IPS-18a (cell line): ENCODE data around the gene ARHGAP19.

Experiments used
- H3K27ac ChIP-seq: one replicate; pipeline ENCODE4 v1.5.1; 2013; ENCODE audit warnings: low read length
- H3K27me3 ChIP-seq: one replicate; pipeline ENCODE4 v1.6.1; 2013; ENCODE audit warnings: mild to moderate bottlenecking, low read length; ENCODE audit not compliant: control insufficient read depth, insufficient read depth
- H3K36me3 ChIP-seq: one replicate; pipeline ENCODE4 v1.6.1; 2013; ENCODE audit warnings: low read depth, low read length; ENCODE audit not compliant: control insufficient read depth
- H3K4me1 ChIP-seq: one replicate; pipeline ENCODE4 v1.6.1; 2013; ENCODE audit warnings: low read depth, low read length; ENCODE audit not compliant: control insufficient read depth
- H3K4me3 ChIP-seq: one replicate; pipeline ENCODE4 v1.5.1; 2013; ENCODE audit warnings: low read length
- H3K9ac ChIP-seq: one replicate; pipeline ENCODE4 v1.6.1; 2013; ENCODE audit warnings: mild to moderate bottlenecking, low read length, moderate library complexity
- H3K9me3 ChIP-seq: one replicate; pipeline ENCODE4 v1.6.1; 2013; ENCODE audit warnings: low read depth, low read length; ENCODE audit not compliant: control insufficient read depth

ARHGAP19 gene

GRCh38 chr10:97217299-97217698 lies 75.1 kb downstream of the ARHGAP19 start:
- Histone ChIP-seq H3K4me1 (peaks cover 4% of the 10 kb centered on the region), H3K27me3 (no peaks in the 10 kb centered on the region), H3K27ac (no peak overlapping the region), H3K36me3 (no peaks in the 10 kb centered on the region), H3K9ac (no peak overlapping the region), H3K4me3 (no peak overlapping the region), H3K9me3 (no peaks in the 10 kb centered on the region)

- H3K4me3 ChIP-seq, result no peak overlapping the region
These were observed 76.7 kb downstream of the ARHGAP19 start for GRCh38 chr10:97215619-97216260.

GRCh38 chr10:97213431-97213830 lies 79.0 kb downstream of the ARHGAP19 start:
- Histone ChIP-seq H3K9ac (no peak overlapping the region), H3K27ac (no peak overlapping the region)

More at GRCh38 chr10:97215619-97216260, 76.7 kb downstream of the ARHGAP19 start:
- no peaks in the 10 kb centered on the region for H3K4me1 ChIP-seq
- no peaks in the 10 kb centered on the region for H3K9me3 ChIP-seq
- H3K27me3 ChIP-seq, result no peaks in the 10 kb centered on the region
- no peak overlapping the region for H3K27ac ChIP-seq
- H3K9ac ChIP-seq, result no peak overlapping the region
- no peaks in the 10 kb centered on the region for H3K36me3 ChIP-seq

GRCh38 chr10:97211229-97211628 lies 81.2 kb downstream of the ARHGAP19 start:
- H3K36me3 ChIP-seq, result no peaks in the 10 kb centered on the region
- H3K4me1 ChIP-seq, result no peaks in the 10 kb centered on the region
- H3K27me3 ChIP-seq, result no peaks in the 10 kb centered on the region
- H3K4me3 ChIP-seq, result no peak overlapping the region
- H3K9me3 ChIP-seq, result no peaks in the 10 kb centered on the region
- H3K27ac ChIP-seq, result no peak overlapping the region
- no peak overlapping the region for H3K9ac ChIP-seq

More at GRCh38 chr10:97213431-97213830, 79.0 kb downstream of the ARHGAP19 start:
- Histone ChIP-seq H3K9me3 (no peaks in the 10 kb centered on the region), H3K27me3 (no peaks in the 10 kb centered on the region), H3K36me3 (no peaks in the 10 kb centered on the region), H3K4me3 (no peak overlapping the region), H3K4me1 (no peaks in the 10 kb centered on the region)

GRCh38 chr10:97210543-97210960 lies 81.9 kb downstream of the ARHGAP19 start:
- H3K36me3 ChIP-seq, result no peaks in the 10 kb centered on the region
- no peaks in the 10 kb centered on the region for H3K9me3 ChIP-seq
- H3K9ac ChIP-seq, result no peak overlapping the region
- H3K4me3 ChIP-seq, result no peak overlapping the region
- H3K4me1 ChIP-seq, result no peaks in the 10 kb centered on the region
- H3K27me3 ChIP-seq, result no peaks in the 10 kb centered on the region
- no peak overlapping the region for H3K27ac ChIP-seq

- H3K27ac ChIP-seq, result no peak overlapping the region
- H3K4me1 ChIP-seq, result no peaks in the 10 kb centered on the region
- H3K9ac ChIP-seq, result no peak overlapping the region
- no peaks in the 10 kb centered on the region for H3K27me3 ChIP-seq
- no peaks in the 10 kb centered on the region for H3K9me3 ChIP-seq
- H3K36me3 ChIP-seq, result no peaks in the 10 kb centered on the region
- H3K4me3 ChIP-seq, result no peak overlapping the region
These were observed 84.6 kb downstream of the ARHGAP19 start for GRCh38 chr10:97207756-97208346.

GRCh38 chr10:97207131-97207530 lies 85.3 kb downstream of the ARHGAP19 start:
- Histone ChIP-seq H3K36me3 (no peaks in the 10 kb centered on the region), H3K9me3 (no peaks in the 10 kb centered on the region), H3K27ac (no peak overlapping the region), H3K4me1 (no peaks in the 10 kb centered on the region), H3K9ac (no peak overlapping the region), H3K4me3 (no peak overlapping the region), H3K27me3 (no peaks in the 10 kb centered on the region)

GRCh38 chr10:97204826-97205679 lies 87.4 kb downstream of the ARHGAP19 start:
- Histone ChIP-seq H3K27ac (no peak overlapping the region), H3K4me3 (no peak overlapping the region), H3K9me3 (no peaks in the 10 kb centered on the region), H3K9ac (no peak overlapping the region), H3K36me3 (no peaks in the 10 kb centered on the region), H3K27me3 (no peaks in the 10 kb centered on the region), H3K4me1 (no peaks in the 10 kb centered on the region)

GRCh38 chr10:97203220-97203619 lies 89.2 kb downstream of the ARHGAP19 start:
- H3K27me3 ChIP-seq, result no peaks in the 10 kb centered on the region
- H3K4me3 ChIP-seq, result no peak overlapping the region
- no peaks in the 10 kb centered on the region for H3K9me3 ChIP-seq
- no peaks in the 10 kb centered on the region for H3K4me1 ChIP-seq
- no peaks in the 10 kb centered on the region for H3K36me3 ChIP-seq
- no peak overlapping the region for H3K27ac ChIP-seq
- H3K9ac ChIP-seq, result no peak overlapping the region

- H3K9me3 ChIP-seq, result no peaks in the 10 kb centered on the region
- peaks cover 3% of the 10 kb centered on the region for H3K4me1 ChIP-seq
These were observed 91.8 kb downstream of the ARHGAP19 start for GRCh38 chr10:97200616-97201015.

GRCh38 chr10:97199152-97199551 lies 93.3 kb downstream of the ARHGAP19 start:
- Histone ChIP-seq H3K9me3 (no peaks in the 10 kb centered on the region), H3K4me1 (peaks cover 3% of the 10 kb centered on the region), H3K4me3 (no peak overlapping the region), H3K27ac (no peak overlapping the region), H3K36me3 (no peaks in the 10 kb centered on the region), H3K9ac (no peak overlapping the region), H3K27me3 (peaks cover 23% of the 10 kb centered on the region)

More at GRCh38 chr10:97200616-97201015, 91.8 kb downstream of the ARHGAP19 start:
- Histone ChIP-seq H3K27me3 (peaks cover 16% of the 10 kb centered on the region), H3K9ac (no peak overlapping the region), H3K4me3 (no peak overlapping the region), H3K27ac (no peak overlapping the region), H3K36me3 (no peaks in the 10 kb centered on the region)
